Measurements from ENCODE around the gene NRARP. TPM values are rescaled to one million over a fixed set of nuclear protein-coding genes. Genes with fewer than 3 reads are reported as not detected.

NRARP gene
- total and polyA plus RNA-seq, 2 of the 13 experiments (the other 11 are each of a cell fraction or from before 2014, with no cell fraction given), result 0.22 to 0.46 TPM

GRCh38 chr9:137294681-137295237 is 7.3 kb downstream of the NRARP start (continued):
- TF ChIP-seq ZBTB44 (CRISPR knock-in tag; IDR thresholded peaks at IDR 0.05) (no peak), TEF (CRISPR knock-in tag; IDR thresholded peaks at IDR 0.05) (no peak), ZNF34 (CRISPR knock-in tag; IDR thresholded peaks at IDR 0.05; ENCODE audit: borderline replicate concordance) (0 out of 2 replicates have a peak, but pooled peaks have one; percentile 53), FOXA3 (CRISPR knock-in tag; IDR thresholded peaks at IDR 0.05) (no peak), ZNF747 (CRISPR knock-in tag; IDR thresholded peaks at IDR 0.05; ENCODE audit: borderline replicate concordance) (peak; percentile 40; the same call in 1 of the 2 replicates), NFKB2 (CRISPR knock-in tag; IDR thresholded peaks at IDR 0.05; ENCODE audit: borderline replicate concordance) (0 out of 2 replicates have a peak, but pooled peaks have one; percentile 36), SRF (IDR thresholded peaks at IDR 0.05; ENCODE audit: low read depth, low read length) (no peak), ZNF749 (CRISPR knock-in tag; IDR thresholded peaks at IDR 0.05; ENCODE audit: borderline replicate concordance) (no peak), ZNF17 (CRISPR knock-in tag; IDR thresholded peaks at IDR 0.05) (no peak), ERF (CRISPR knock-in tag; IDR thresholded peaks at IDR 0.05) (no peak; the same call in 1 of the 2 replicates), HIVEP1 (CRISPR knock-in tag; IDR thresholded peaks at IDR 0.05) (no peak; the same call in 1 of the 2 replicates), ZNF660 (CRISPR knock-in tag; IDR thresholded peaks at IDR 0.05; ENCODE audit: borderline replicate concordance, low read depth) (no peak), POGZ (CRISPR knock-in tag; IDR thresholded peaks at IDR 0.05) (no peak), ZNF276 (CRISPR knock-in tag; IDR thresholded peaks at IDR 0.05; ENCODE audit: low read depth) (no peak), STAG1 (CRISPR knock-in tag; IDR thresholded peaks at IDR 0.05) (peak; percentile 49), SMAD9 (CRISPR knock-in tag; IDR thresholded peaks at IDR 0.05) (no peak), ZNF556 (CRISPR knock-in tag; IDR thresholded peaks at IDR 0.05; ENCODE audit: borderline replicate concordance) (no peak), MTA3 (CRISPR knock-in tag; IDR thresholded peaks at IDR 0.05) (no peak), ZNF30 (CRISPR knock-in tag; IDR thresholded peaks at IDR 0.05) (no peak), FOSL1 (CRISPR knock-in tag; IDR thresholded peaks at IDR 0.05; ENCODE audit: borderline replicate concordance) (no peak), DRAP1 (CRISPR knock-in tag; IDR thresholded peaks at IDR 0.05) (no peak), JUN (CRISPR knock-in tag; IDR thresholded peaks at IDR 0.05) (no peak), SRY (CRISPR knock-in tag; IDR thresholded peaks at IDR 0.05) (no peak), NPAS2 (CRISPR knock-in tag; IDR thresholded peaks at IDR 0.05; ENCODE audit: borderline replicate concordance) (no peak)
